IMR-90 (cell line): ENCODE data around the gene THRAP3. TPM values are rescaled to one million over a fixed set of nuclear protein-coding genes. Genes with fewer than 3 reads are reported as not detected.
A peak's percentile ranks its signal among the peaks of the same experiment; 100 is the strongest.

Experiments used
- ATAC-seq: fragments of 200-7000 bp; cut with Tn5 transposase; 2 replicates; pipeline ENCODE4 v1.9.1; 2020; ENCODE audit warnings: low read depth, mild to moderate bottlenecking, moderate library complexity
- BruUV-seq: library from RNA; stranded (reverse); fragments of 400-500 nt; replicated peaks from 2 replicates; lab custom pipeline; 2021; lab: Mats Ljungman, UMichigan
- CTCF ChIA-PET: fragments of 300-600 bp; formaldehyde crosslinking; extraction: SDS; loops from one replicate; lab custom pipeline; 2021; ENCODE audit warnings: antibody characterized with exemption; lab: Yijun Ruan, JAX
- POLR2A ChIA-PET: fragments of 300-600 bp; sonication (Branson Sonifier 250); formaldehyde crosslinking; loops from one replicate; lab custom pipeline; 2022; ENCODE audit warnings: antibody characterized with exemption; ENCODE audit not compliant: unreplicated experiment; lab: Charles Lee
- DNase-seq: peaks from one replicate; pipeline ENCODE4 v3.0.0; 2013
- H2AFZ ChIP-seq: replicated peaks from 2 replicates; pipeline ENCODE3; 2013; ENCODE audit warnings: low read length, mild to moderate bottlenecking; ENCODE audit not compliant: poor library complexity
- H2AK5ac ChIP-seq: 2 replicates; pipeline ENCODE4 v1.6.1; 2013; ENCODE audit warnings: low read depth, low read length, inconsistent platforms
- H2AK9ac ChIP-seq: replicated peaks from 2 replicates; pipeline ENCODE3; 2013; ENCODE audit warnings: mild to moderate bottlenecking, low read depth, low read length, moderate library complexity; ENCODE audit not compliant: poor library complexity
- H2BK120ac ChIP-seq: 2 replicates; pipeline ENCODE4 v1.6.1; 2013; ENCODE audit warnings: low read depth, low read length, inconsistent platforms
- H2BK15ac ChIP-seq: 3 replicates; pipeline ENCODE4 v1.6.1; 2013; ENCODE audit warnings: low read depth, low read length, inconsistent platforms
- H2BK20ac ChIP-seq: 2 replicates; pipeline ENCODE4 v1.6.1; 2013; ENCODE audit warnings: low read depth, mild to moderate bottlenecking, inconsistent platforms, low read length, moderate library complexity
- H2BK5ac ChIP-seq: 2 replicates; pipeline ENCODE4 v1.6.1; 2013; ENCODE audit warnings: mild to moderate bottlenecking, low read depth, low read length, inconsistent platforms; ENCODE audit not compliant: poor library complexity, severe bottlenecking
- H3K14ac ChIP-seq: replicated peaks from 2 replicates; pipeline ENCODE4 v1.6.1; 2013; ENCODE audit warnings: low read depth, low read length, inconsistent platforms
- H3K18ac ChIP-seq: 2 replicates; pipeline ENCODE4 v1.6.1; 2013; ENCODE audit warnings: low read depth, low read length, control low read depth
- H3K23ac ChIP-seq: 2 replicates; pipeline ENCODE4 v1.6.1; 2013; ENCODE audit warnings: low read depth, low read length, inconsistent platforms
- H3K27ac ChIP-seq: 2 replicates; pipeline ENCODE4 v1.5.1; 2013; ENCODE audit warnings: mild to moderate bottlenecking, control low read depth, low read length; ENCODE audit not compliant: insufficient read depth
- H3K27me3 ChIP-seq: 2 replicates; pipeline ENCODE4 v1.6.1; 2013; ENCODE audit warnings: low read length; ENCODE audit not compliant: control insufficient read depth, insufficient read depth
- H3K36me3 ChIP-seq: 2 replicates; pipeline ENCODE4 v1.6.1; 2013; ENCODE audit warnings: low read length, mixed read lengths; ENCODE audit not compliant: control insufficient read depth, insufficient read depth
- H3K4ac ChIP-seq: 2 replicates; pipeline ENCODE4 v1.6.1; 2013; ENCODE audit warnings: low read depth, low read length, inconsistent platforms
- H3K4me1 ChIP-seq: 2 replicates; pipeline ENCODE4 v1.6.1; 2013; ENCODE audit warnings: low read length, mixed read lengths; ENCODE audit not compliant: control insufficient read depth, insufficient read depth
- H3K4me2 ChIP-seq: 2 replicates; pipeline ENCODE4 v1.6.1; 2013; ENCODE audit warnings: low read depth, mild to moderate bottlenecking, control low read depth, low read length, moderate library complexity
- H3K4me3 ChIP-seq: 2 replicates; pipeline ENCODE4 v1.5.1; 2013; ENCODE audit warnings: low read depth, mild to moderate bottlenecking, control low read depth, low read length, moderate library complexity; ENCODE audit not compliant: insufficient read depth
- H3K56ac ChIP-seq: 2 replicates; pipeline ENCODE4 v1.6.1; 2013; ENCODE audit warnings: low read length, inconsistent platforms; ENCODE audit not compliant: insufficient read depth; ENCODE audit errors: extremely low read depth
- H3K79me1 ChIP-seq, 2 experiments: 2 replicates each; pipeline ENCODE4 v1.6.1; 2013; ENCODE audit warnings: low read length in 2 of 2, inconsistent platforms in 1 of 2, low read depth in 1 of 2
- H3K9ac ChIP-seq: 2 replicates; pipeline ENCODE4 v1.6.1; 2013; ENCODE audit warnings: low read depth, low read length, control low read depth
- H3K9me1 ChIP-seq: 2 replicates; pipeline ENCODE4 v1.6.1; 2013; ENCODE audit warnings: low read length, inconsistent platforms; ENCODE audit not compliant: insufficient read depth
- H3K9me3 ChIP-seq: 2 replicates; pipeline ENCODE4 v1.6.1; 2013; ENCODE audit warnings: low read length; ENCODE audit not compliant: control insufficient read depth, insufficient read depth
- H4K20me1 ChIP-seq: 2 replicates; pipeline ENCODE4 v1.6.1; 2013; ENCODE audit warnings: low read length, inconsistent platforms; ENCODE audit not compliant: insufficient read depth
- H4K5ac ChIP-seq: 2 replicates; pipeline ENCODE4 v1.6.1; 2013; ENCODE audit warnings: mild to moderate bottlenecking, low read depth, low read length, control low read depth
- H4K8ac ChIP-seq, 2 experiments: 2 replicates each; pipeline ENCODE4 v1.6.1; 2013; ENCODE audit warnings: low read depth in 2 of 2, low read length in 2 of 2, control low read depth in 1 of 2, inconsistent platforms in 1 of 2
- H4K91ac ChIP-seq: 2 replicates; pipeline ENCODE4 v1.6.1; 2013; ENCODE audit warnings: low read depth, low read length, inconsistent platforms; ENCODE audit not compliant: insufficient read depth
- BHLHE40 ChIP-seq: fragments of 150-350 bp; IDR thresholded peaks from 2 replicates; pipeline ENCODE4 v1.6.1; 2016; ENCODE audit warnings: mild to moderate bottlenecking, low read depth, low read length
- CHD1 ChIP-seq: IDR thresholded peaks from 2 replicates; pipeline ENCODE4 v1.6.1; 2012; ENCODE audit warnings: low read depth, low read length, improper control_type of control experiment
- CTCF ChIP-seq: conservative IDR thresholded peaks from 2 replicates; pipeline ENCODE4 v1.5.1; 2012; ENCODE audit warnings: mild to moderate bottlenecking, low read depth, low read length, improper control_type of control experiment
- ELK1 ChIP-seq: fragments of 150-350 bp; IDR thresholded peaks from 2 replicates; pipeline ENCODE4 v1.6.1; 2016; ENCODE audit warnings: low read depth, mild to moderate bottlenecking, low read length, moderate library complexity, borderline replicate concordance
- FOS ChIP-seq: fragments of 150-350 bp; IDR thresholded peaks from 2 replicates; pipeline ENCODE4 v1.6.1; 2016; ENCODE audit warnings: low read depth, low read length
- MAFK ChIP-seq: IDR thresholded peaks from 2 replicates; pipeline ENCODE4 v1.6.1; 2012; ENCODE audit warnings: low read depth, low read length, improper control_type of control experiment
- MAZ ChIP-seq: IDR thresholded peaks from 2 replicates; pipeline ENCODE4 v1.6.1; 2012; ENCODE audit warnings: low read depth, mild to moderate bottlenecking, low read length, improper control_type of control experiment, moderate library complexity, borderline replicate concordance
- MXI1 ChIP-seq: IDR thresholded peaks from 2 replicates; pipeline ENCODE4 v1.6.1; 2012; ENCODE audit warnings: low read depth, mild to moderate bottlenecking, low read length, moderate library complexity, borderline replicate concordance
- NFE2L2 ChIP-seq: fragments of 150-350 bp; IDR thresholded peaks from 2 replicates; pipeline ENCODE4 v1.6.1; 2016; ENCODE audit warnings: low read depth, mild to moderate bottlenecking, low read length
- POLR2A ChIP-seq: IDR thresholded peaks from 2 replicates; pipeline ENCODE4 v1.6.1; 2012; ENCODE audit warnings: mild to moderate bottlenecking, low read depth, low read length
- RAD21 ChIP-seq: IDR thresholded peaks from 2 replicates; pipeline ENCODE4 v1.6.1; 2012; ENCODE audit warnings: low read length, improper control_type of control experiment
- RCOR1 ChIP-seq: IDR thresholded peaks from 2 replicates; pipeline ENCODE4 v1.6.1; 2012; ENCODE audit warnings: mild to moderate bottlenecking, low read length, improper control_type of control experiment; ENCODE audit not compliant: insufficient replicate concordance
- RFX5 ChIP-seq: IDR thresholded peaks from 2 replicates; pipeline ENCODE4 v1.8.0; 2012; ENCODE audit warnings: low read depth, mild to moderate bottlenecking, low read length, moderate library complexity
- SMC3 ChIP-seq: fragments of 150-350 bp; IDR thresholded peaks from 2 replicates; pipeline ENCODE4 v1.6.1; 2016; ENCODE audit warnings: low read depth, mild to moderate bottlenecking, antibody characterized with exemption, low read length, moderate library complexity
- WGBS, 2 experiments: methylation state at CpG; one replicate each; pipeline versions ENCODE4 v1.1.5 to v1.1.7; 2013; ENCODE audit warnings: missing lambda C conversion rate in 2 of 2; ENCODE audit not compliant: insufficient read length in 1 of 2; ENCODE audit errors: extremely low coverage in 2 of 2; 5-methylcytosine and 5-hydroxymethylcytosine counted together
- dilution Hi-C: fragments of 300-500 bp; cut with HindIII; formaldehyde crosslinking; loops from one replicate; pipeline ENCODE4 v1.14.3; 2018; ENCODE audit warnings: low sequenced_read_pairs; ENCODE audit not compliant: unreplicated experiment
- in situ Hi-C: fragments of 300-500 bp; cut with MboI; formaldehyde crosslinking; loops from 3 replicates; pipeline ENCODE4 v1.14.3; 2019; ENCODE audit warnings: low sequenced_read_pairs, inconsistent platforms, mixed read lengths
- intact Hi-C: fragments of 100-400 bp; cut with micrococcal nuclease; formaldehyde crosslinking; loops from 2 replicates; pipeline ENCODE4 v1.10.0; 2022
- polyA plus RNA-seq, 3 experiments: library from polyadenylated mRNA; depleted of rRNA; stranded (reverse); fragments of >200 nt; gene quantifications; 2 replicates each; pipeline ENCODE4 v1.2.3, GENCODE V29; 2012; ENCODE audit warnings: low replicate concordance in 1 of 3
- total RNA-seq: library from RNA; depleted of rRNA; stranded (reverse); fragments of >200 nt; gene quantifications from 2 replicates; pipeline ENCODE4 v1.2.3, GENCODE V29; 2012

Gene THRAP3
- total and polyA plus RNA-seq, 2 of the 4 experiments (the other 2 are of a cell fraction): 60.6 to 66.5 TPM

- DNase-seq (peak; percentile 52), ATAC-seq (peak; percentile 78)
- Histone ChIP-seq H4K5ac (0 out of 2 replicates have a peak overlapping the region, but pooled peaks have one; percentile 22), H2AK5ac (peak overlapping the region; percentile 30; the same call in 1 of the 2 replicates), H3K14ac (0 out of 2 replicates have a peak overlapping the region, but pooled peaks have one; percentile 36), H3K9ac (no peak overlapping the region), H2BK120ac (no peak overlapping the region), H3K9me1 (peaks cover 9% of the 10 kb centered on the region), H4K91ac (no peak overlapping the region; the same call in none of the 2 replicates), H3K23ac (no peak overlapping the region; the same call in 1 of the 2 replicates), H3K4me2 (peak overlapping the region; percentile 63), H3K36me3 (no peaks in the 10 kb centered on the region), H3K79me1 (no peaks in the 10 kb centered on the region), H4K20me1 (no peaks in the 10 kb centered on the region), H2AFZ (peak overlapping the region; percentile 82), H3K4ac (peak overlapping the region; percentile 69), H3K4me1 (peaks cover 16% of the 10 kb centered on the region), H3K4me3 (no peak overlapping the region), H3K27me3 (no peaks in the 10 kb centered on the region), H2AK9ac (peak overlapping the region; percentile 86), H2BK15ac (peak overlapping the region; percentile 47; the same call in 1 of the 3 replicates), H3K18ac (peak overlapping the region; percentile 53), H3K56ac (no peak overlapping the region), H2BK5ac (peak overlapping the region; percentile 4), H4K8ac (peak overlapping the region in 1 of 2 experiments; percentile 65; a peak in 2 of 4 replicates), H3K9me3 (no peaks in the 10 kb centered on the region), H2BK20ac (peak overlapping the region; percentile 20; the same call in 1 of the 2 replicates), H3K27ac (peak overlapping the region; percentile 63; the same call in 1 of the 2 replicates)
- in situ Hi-C loops (no loop called here), intact Hi-C loops (loop anchor here (5.0 kb wide), 1 partner anchor 46 kb away; the partner anchor contains the start of gene MAP7D1), dilution Hi-C loops (no loop called here)
- POLR2A ChIA-PET: no interaction called here
- CTCF ChIA-PET: no interaction called here
- 0% methylated on average over 1 of the region's 10 CpGs; no CpG with 5 or more reads in 1 of the 2 experiments for WGBS, 2 experiments
- no TSS peak for BruUV-seq
- TF ChIP-seq FOS (no peak), RCOR1 (no peak), BHLHE40 (no peak), SMC3 (no peak), POLR2A (no peak), RAD21 (no peak), NFE2L2 (no peak), MAZ (no peak), ELK1 (no peak), CTCF (no peak), CHD1 (no peak), MAFK (no peak), RFX5 (no peak), MXI1 (no peak)
Measured at GRCh38 chr1:36203554-36204346, 20.5 kb upstream of the THRAP3 start.
